AG20443 (cell line): ENCODE data around the gene TSPAN9.

Experiments
- DNase-seq: peaks from one replicate; pipeline ENCODE4 v3.0.0; 2012; ENCODE audit warnings: low spot score, mixed read lengths

TSPAN9 gene, protein sequence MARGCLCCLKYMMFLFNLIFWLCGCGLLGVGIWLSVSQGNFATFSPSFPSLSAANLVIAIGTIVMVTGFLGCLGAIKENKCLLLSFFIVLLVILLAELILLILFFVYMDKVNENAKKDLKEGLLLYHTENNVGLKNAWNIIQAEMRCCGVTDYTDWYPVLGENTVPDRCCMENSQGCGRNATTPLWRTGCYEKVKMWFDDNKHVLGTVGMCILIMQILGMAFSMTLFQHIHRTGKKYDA

DNA sequence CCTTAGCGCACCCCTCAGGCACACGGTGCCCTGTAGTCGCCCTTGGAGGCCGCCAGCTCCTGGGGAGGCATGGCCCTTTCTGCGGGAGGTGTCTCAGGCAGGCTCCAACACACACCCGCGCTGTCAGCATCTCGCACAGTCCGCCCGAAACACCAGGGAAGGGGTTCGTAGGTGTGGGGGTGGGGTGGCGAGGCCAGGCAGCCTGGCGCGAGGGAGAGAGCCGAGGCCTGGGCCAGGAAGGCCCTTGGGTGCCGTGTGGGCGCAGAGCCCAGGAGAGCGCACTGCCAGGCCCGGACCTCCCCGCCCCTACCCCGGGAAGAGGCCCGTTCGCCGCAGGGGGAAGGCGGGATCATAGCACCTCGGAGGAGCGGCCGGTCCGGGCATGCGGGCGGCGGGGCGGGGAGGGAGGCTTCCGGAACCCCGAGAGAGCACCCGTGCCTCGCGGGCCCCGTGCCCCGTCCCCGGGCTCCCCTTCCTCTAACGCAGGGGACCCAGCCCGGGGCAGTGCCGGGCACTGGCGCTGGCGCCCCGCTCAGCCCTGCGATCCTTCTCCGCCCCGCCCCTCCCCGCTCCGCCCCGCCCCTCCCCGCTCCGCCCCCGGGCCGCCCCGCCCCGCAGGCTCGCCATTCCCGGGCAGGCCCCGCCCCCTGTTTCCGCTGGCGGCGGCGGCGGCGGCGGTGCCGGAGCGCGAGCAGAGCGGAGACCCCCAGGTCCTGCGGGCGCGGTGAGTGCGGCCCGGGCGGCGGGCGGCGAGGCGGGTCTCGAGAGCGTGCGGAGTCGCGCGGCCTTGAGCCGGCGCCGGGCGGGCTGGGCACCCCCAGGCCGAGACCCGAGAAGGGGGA, at the start of gene TSPAN9:
TSPAN9 (plus strand) TSS at position 650 of the 842 bp plus-strand sequence. CDS start 123,815 bp downstream, outside the sequence.
- peak; percentile 97 for DNase-seq

DNA sequence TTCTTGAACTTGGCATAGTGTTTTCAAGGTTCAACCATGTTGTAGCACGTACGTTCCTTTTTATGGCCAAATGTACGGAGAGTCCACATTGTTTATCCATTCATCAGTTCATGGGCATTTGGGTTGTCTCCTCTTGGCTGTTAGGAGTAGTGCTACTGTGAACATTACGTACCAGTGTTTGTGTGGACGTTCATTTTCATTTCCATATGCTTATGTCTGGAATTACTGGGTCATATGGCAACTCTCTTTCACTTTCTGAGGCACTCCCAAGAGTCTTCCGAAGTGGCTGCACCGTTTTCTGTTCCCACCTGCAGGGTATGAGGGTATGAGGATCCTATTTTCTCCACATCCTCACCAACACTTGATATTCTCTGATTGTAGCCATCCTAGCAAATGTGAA, 49.1 kb upstream of the TSPAN9 start:
- no peak for DNase-seq

DNA sequence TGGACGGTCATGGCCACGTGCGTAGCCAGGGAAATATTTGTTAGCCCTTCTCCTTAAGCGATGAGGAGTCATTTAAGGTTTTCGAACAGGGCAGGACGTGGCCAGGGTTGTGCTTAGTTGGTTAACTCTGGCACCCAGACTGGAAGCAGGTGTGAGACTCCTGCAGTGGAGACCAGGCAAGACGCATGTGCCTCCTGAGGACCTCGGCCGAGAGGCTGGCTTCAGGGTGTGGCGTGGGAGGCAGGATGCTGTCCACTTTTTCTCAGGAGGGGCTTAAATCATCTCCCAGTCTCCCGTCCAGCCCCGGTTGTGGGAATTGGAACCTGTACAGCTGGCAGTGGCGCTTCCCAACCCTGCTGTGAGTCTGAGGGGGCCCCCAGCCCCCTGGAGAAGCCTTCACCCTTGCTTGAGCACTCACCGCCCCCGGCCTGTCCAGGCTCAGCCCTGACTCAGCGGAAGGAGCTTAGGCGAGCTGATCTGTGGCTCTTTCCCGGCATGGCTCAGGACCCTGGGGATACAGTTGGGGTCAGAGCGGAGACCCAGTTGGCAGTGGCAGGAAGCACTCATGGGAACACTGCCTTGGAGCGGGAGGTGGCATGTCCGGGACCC, 46.3 kb upstream of the TSPAN9 start:
- DNase-seq = no peak

DNA sequence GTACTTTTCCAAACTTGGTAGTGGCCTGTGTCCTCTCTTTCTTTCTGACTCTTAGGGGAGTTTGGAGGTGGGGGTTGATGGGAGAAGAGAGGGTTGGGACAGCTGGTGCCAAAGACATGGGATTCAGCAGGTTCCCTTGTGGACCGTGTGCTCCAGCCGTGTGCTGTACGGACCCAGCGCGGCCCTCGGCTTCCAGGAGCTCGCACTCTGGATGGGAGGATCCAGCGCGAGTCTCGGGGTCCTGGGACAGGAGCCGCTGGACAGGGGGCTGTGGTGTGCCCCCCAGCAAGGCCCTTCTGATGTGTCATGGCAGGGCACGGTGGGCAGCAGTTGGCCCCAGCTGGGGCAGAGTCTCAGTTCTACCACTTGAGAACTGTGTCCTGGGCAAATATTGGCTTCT, 45.0 kb upstream of the TSPAN9 start:
- no peak for DNase-seq

DNA sequence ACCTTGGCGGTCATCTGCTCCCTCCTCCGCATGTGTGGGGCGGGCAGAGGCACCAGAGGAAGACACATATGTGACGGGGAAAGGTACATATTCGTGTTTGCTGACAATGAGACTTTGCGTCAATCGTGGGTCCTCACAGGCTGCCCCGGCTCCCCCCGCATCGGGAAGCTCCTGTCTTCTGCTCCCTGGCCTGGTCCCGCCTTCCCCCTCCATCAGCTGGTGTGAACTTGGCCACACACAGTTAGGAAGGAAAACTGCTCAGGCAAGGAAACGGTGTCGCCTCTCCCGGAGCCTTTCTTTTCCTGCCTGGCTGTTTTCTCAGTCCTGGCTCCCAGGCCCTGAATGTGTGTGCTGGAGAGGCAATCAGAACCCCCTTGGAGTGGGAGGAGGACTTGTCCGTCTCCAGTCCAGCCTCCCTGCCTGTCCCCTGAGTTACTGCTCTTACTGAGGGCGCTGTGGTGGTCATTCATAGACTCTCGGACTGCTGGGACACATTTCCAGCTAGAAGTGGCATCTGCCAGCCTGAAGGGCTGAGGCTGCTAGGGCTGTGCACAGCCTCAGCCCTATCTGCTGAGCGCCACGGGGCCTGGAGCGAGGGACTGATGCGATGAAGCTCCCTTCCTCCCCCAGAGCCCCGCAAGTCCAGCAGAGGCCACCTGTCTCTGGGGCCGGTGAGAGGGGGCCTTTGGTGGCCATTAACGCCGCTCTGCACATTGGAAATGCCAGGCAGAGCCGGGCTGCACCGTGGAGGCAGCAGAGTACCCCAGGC, 44.2 kb upstream of the TSPAN9 start:
- DNase-seq = no peak

DNA sequence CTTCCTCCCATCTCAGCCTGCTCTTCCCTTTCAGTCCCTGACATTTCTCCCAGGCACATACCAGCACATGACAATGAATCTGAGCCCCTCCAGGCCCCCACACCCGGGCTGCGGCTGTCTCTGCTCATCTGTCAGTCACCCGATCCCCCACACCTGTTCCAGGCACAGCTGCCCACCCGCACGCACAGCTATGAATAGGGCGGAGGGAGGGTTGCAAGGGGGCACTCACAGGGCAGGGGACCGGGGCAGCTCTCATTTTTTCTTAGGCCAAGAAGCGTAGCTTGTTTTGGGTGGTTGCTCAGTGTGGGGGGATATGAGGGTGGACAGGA, 43.7 kb upstream of the TSPAN9 start:
- no peak for DNase-seq

DNA sequence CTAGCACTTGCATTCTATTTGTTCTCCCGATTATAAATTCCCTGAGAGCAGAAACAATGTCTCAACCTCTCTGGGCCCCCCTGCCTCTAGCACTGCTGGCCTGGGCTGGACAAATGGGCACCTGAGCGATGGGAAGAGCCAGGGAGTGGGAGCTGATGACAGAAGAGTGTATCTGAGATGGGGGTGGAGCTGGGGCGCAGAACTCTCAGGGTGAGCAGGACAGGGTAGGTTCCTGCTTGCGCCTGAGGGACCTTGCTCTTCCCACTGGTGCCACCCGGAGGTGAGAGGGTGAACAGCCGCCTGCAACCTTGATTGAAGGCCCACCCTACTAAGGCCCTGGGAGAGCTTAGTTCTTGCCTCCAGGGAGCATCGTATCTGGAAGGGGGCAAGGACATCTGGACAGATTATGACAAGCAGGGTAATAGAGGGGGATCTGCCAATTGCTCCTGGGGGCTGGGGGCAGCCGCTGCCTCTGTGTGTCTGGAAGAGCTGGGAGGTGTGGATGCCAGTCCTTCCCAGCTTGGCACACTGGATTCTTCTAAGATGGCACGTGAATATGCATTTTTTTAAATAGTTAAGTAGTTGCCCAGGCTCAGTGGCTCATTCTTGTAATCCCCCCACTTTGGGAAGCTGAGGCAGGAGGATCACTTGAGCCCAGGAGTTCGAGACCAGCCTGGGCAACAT, 43.0 kb upstream of the TSPAN9 start:
- DNase-seq = peak; percentile 86

DNA sequence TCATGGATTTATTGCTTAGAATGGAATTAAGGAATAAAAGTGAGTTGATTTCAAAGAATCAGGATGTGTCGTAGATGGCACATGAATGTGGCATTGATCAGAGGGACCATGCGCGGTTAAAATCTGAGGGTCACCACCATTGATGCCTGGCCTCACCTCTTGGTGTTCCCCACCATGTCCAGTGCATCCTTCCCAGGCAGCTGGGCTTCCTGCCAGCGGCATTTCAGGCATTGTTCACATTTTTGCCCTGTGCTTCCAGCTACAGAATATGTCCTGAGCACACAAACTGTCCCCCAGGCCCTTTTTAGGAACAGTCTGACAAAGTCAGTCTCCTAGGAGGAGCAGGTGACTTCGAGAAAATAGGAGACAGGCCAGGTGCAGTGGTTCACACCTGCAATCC, 42.0 kb upstream of the TSPAN9 start:
- DNase-seq = peak; percentile 43

DNA sequence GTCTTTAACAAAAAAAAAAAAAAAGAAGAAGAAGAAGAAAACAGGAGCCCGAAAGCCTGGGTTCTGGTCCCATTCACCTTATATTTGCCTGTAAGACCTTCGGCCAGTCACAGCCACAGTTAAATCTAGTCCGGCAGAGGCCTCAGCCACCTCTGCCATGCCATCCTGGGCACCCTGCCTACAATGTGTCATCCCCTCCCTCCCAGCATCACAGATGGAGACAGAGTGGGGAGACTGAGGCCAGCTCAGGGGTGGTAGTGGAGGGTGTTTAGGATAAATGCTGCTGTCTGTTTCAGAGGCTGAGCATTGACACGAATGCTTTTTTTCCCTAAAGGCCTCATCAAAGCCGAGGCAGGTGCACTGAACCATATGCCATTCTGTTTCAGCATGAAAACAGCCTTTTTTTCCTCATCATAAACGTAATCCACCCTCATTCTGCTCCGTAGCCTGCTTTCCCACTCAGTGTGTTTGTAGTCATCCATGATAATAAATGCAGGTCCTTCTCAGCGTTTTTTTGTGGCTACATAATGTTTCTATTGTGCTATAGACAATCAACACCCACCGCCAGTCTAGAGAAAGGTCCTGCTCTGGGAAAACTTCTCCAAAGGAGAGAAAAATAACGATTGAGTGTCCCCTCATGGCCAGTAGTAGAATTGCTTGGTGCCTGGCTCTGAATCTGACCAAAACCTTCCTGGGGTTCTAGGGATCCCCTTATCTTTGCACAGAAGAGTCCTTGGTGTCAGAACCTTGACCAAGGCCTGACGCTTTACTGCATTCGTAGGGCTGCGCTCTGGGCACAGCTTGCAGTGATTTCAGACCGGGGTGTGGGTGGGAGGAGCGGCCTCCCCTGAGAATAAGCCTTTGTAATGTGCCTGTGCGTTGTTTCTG, 41.1 kb upstream of the TSPAN9 start:
- no peak for DNase-seq

DNA sequence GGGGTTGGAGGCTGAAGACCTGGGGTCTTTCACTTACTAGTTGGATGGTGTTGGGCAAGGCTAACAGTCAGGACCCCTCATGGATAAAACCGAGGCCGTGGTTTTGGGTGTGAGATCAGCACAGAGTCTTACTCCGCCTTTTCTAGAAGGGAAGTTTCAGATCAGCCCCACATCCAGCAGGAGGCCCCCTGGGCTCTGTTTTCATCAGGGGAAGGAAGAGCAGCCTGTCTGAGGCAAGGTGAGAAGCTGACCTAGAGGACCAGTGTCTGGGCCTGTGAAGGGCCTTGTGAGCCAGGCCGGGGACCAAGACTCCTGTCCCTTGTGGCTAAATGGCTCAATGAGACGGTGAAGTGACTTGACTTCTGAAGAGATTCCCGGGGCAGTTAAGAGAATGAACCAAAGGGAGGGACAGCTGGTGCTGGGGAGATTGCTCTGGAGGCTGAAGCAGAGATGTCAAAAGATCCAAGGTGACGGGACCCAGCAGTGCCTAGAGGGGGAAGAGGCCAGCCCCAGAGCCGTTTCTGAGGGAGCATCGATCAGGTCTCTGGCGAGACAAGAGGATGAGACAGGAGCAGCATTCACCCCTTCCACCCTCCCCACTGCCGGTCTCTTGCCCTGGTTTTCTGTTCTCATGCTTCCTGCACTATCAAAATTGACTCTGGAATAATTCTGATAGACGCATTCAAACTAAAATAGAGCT, 40.1 kb upstream of the TSPAN9 start:
- DNase-seq = no peak

DNA sequence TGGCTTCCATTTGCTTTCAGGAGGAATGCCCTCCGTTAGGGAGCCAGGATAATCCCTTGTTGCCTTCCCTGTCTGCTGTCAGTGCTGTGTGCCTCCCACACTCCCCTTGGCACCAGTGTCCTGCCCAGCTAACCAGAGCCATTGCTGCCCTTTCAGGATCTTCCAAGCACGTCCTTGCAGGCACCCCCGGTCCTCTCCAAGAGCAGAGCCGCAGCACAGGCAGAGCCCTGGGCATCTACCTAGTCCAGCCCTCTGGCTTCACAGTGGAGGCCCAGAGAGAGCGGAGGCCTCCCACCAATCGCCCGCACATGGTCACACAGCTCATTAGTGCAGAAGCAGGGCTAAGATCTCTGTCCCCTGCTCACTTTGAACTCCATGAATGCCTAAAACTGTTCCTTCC, 39.0 kb upstream of the TSPAN9 start:
- no peak for DNase-seq

DNA sequence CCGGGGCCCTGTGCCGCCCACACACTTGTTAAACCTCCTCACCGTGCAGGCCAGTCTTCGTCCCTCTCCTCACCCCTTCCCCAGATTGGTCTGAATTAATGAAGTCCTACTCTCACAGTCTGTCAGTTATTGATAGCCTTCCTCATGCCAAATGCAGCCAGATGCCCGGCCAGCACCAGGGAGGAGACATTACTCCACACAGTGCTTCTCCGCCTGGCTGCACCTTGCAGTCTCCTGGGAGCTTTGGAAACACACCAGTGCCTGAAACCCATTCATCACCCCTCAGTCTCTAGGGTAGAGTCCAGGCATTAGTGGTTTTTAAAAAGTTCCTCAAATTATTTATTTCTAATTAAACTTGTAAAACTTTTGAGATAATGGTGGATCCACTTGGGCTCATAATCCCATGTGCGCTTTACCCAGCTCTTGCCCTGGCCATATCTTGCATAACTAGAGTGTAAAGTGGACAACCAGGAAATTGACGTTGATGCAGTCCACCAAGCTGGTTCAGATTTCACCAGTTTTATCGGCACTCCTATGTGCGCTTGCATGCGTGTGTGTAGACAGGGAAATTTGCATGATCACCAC, 38.2 kb upstream of the TSPAN9 start:
- no peak for DNase-seq

DNA sequence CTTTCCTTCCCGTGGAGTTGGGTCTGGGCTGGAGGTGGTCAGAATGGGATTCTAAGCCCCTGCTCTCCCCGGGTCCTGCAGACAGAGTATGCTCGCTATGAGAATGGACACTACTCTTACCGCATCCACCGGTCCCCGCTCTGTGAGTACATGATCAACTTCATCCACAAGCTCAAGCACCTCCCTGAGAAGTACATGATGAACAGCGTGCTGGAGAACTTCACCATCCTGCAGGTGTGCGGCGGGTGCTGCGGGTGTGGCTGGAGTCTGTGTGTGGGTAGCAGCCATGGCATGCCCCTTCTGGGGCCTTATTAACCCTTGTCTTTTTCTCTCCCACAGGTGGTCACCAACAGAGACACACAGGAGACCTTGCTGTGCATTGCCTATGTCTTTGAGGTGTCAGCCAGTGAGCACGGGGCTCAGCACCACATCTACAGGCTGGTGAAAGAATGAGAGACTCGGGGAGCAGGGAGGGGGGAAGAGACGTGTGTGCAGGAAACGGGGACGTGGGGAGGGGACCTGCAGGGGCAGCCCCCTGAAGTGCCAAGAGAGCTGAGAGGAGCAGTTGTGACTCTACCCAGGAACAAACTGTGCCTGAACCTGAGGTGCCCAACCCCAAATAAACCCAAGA, 37.0 kb upstream of the TSPAN9 start:
- no peak for DNase-seq

DNA sequence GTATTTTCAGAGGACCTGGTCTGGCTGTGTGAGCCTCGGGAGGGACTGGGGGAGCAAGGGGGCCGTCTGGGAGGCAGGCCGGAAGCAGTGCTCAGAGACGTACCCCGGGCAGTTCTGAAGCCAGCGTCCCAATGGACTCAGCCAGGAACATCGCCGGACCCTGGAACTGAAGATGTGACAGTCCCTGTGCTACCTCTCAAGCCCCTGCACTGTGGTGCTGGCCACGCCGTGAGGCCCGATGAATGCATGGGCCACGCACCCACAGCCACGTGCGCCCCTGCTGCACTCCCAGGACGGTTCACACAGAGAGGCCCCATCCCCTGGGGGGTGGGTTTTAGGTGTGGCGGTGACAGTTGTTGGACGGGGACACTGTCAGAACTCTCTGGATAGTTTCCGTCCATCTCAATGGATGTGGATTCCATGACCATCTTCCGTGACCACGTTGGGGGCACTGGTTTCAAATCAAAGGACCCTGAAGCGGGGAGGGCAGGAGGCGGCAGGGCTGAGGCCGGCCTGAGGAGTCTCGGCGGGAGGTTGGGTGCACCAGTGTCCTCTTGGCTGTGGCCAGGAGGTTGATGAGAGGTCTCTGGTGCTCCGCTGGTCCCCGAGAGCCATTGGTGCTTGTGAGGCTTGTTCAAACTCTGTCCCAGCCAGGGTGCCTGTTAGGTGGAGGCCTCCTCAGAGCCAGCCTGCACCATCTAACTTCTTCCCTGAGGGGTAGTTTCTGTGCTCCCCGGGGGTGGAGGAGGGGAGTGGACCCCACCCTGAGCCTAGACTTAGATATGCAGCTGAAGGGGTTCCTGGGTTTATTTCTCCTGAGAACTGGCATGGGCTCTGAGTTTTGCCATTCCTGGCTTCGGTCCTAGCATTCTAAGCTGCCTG, 36.3 kb upstream of the TSPAN9 start:
- DNase-seq = no peak

DNA sequence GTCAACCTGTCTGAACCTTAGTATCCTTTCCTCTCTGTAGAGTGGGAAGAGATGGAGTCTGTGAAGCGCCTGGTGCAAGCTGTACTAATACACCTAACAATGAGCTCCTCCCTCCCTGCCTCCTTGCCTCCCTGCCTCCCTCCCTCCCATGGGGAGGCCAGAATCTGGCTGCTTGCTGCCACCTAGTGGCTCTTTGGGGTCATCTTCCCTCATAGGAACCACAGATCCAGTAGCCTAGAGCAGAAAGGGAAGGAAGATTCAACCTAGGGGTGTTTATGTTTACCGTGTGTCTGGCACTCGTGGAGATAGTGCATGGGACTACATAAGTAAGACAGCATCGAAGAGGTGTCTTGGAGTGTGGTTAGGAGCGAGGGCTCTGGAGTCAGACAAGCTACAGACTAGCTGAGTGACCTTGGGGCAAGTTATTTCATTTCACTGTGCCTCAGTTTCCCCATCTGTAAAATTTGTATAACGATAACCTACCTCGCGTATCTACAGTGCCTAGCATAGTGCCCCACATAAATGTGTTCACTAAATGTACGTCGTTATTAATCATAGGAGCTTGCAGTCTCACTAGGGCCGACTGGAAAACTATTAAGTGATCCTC, 35.5 kb upstream of the TSPAN9 start:
- DNase-seq = peak; percentile 91

DNA sequence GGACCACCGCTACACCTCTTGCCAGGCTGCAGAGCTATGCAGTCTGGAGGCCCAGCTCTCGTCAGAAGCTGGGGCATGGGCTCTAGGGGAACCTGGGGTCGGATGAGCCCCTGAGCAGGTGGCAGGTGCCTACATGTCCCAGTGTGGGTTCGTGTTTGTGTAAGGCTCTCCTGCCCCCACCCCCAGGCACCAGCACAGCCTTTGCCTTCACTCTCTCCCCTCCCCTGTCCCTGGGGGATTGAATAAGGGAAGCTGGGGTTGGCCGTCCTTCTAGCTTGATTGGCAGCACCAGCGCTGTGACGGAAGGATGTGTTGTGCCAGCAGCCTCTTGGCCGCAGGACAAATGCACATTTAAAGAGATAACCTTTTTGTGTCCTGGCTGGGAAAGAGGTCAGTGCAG, 34.8 kb upstream of the TSPAN9 start:
- DNase-seq = peak; percentile 4

DNA sequence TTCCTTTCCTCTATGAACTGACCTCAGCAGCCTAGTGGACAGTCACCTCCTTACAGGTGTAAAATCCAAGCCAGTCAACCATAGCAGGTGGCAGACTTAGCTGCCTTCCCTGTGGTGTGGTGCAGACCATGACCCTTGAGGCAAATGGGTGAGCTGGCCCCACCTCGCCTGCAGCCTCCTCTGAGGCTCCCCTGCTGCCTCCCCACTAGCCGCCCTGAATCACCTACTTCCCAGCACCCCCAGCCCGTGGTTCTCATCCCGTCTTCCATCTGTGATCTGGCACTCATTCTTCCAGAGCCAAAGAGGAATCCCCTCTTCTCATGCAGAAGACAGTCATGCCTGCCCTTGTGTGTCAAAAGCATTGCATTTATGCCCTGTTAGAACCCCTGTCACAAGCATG, 34.4 kb upstream of the TSPAN9 start:
- DNase-seq = no peak

DNA sequence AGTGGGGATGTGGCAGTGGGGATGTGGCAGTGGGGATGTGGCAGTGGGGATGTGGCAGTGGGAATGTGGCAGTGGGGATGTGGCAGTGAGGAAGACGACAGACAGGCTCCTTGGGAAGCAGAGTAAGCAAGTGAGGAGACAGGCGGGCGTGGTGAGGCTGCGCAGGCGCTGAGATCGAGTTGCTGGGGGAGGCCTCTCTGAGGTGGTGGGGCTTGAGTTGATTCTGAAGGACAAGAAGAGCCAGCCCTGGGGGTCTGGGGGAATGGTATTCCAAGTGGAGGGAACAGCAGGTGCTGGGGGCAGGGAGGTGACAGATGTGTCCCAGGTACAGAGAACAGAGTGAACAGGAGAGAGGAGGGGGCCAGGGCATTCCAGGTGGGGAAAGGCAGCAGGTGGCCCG, 33.8 kb upstream of the TSPAN9 start:
- DNase-seq = no peak
